Activated naive CD4-positive, alpha-beta T cell treated with anti-CD3 and anti-CD28 coated beads for 36 hours (primary cell): ENCODE results near the gene ANAPC1. TPM values are rescaled to one million over a fixed set of nuclear protein-coding genes. Genes with fewer than 3 reads are reported as not detected.

Experiments used
- CTCF ChIA-PET: fragments of 350-600 bp; sonication (Branson Sonifier 250); formaldehyde crosslinking; loops from one replicate; lab custom pipeline; 2021; ENCODE audit warnings: antibody characterized with exemption; lab: Charles Lee
- DNase-seq: peaks from one replicate; pipeline ENCODE4 v3.0.0-alpha.2; 2020
- H3K27ac Mint-ChIP-seq: one replicate; pipeline ENCODE4 v1.8.0; 2021; ENCODE audit warnings: mild to moderate bottlenecking, mixed read lengths
- H3K27me3 Mint-ChIP-seq: one replicate; pipeline ENCODE4 v1.8.0; 2021; ENCODE audit warnings: low read depth, mixed read lengths
- H3K36me3 Mint-ChIP-seq: one replicate; pipeline ENCODE4 v1.8.0; 2021; ENCODE audit warnings: low read depth, mixed read lengths
- H3K4me1 Mint-ChIP-seq: one replicate; pipeline ENCODE4 v1.8.0; 2021; ENCODE audit warnings: low read depth, mixed read lengths
- H3K4me3 Mint-ChIP-seq: one replicate; pipeline ENCODE4 v1.8.0; 2021; ENCODE audit warnings: mild to moderate bottlenecking, moderate library complexity, mixed read lengths
- H3K9me3 Mint-ChIP-seq: one replicate; pipeline ENCODE4 v1.8.0; 2021; ENCODE audit warnings: mixed read lengths
- intact Hi-C: fragments of 100-400 bp; cut with micrococcal nuclease; formaldehyde crosslinking; loops from one replicate; pipeline ENCODE4 v1.15.1; 2023
- total RNA-seq, 2 experiments: library from RNA; stranded (reverse); gene quantifications; one replicate each; pipeline ENCODE4 v1.2.3, GENCODE V29; 2021

The ANAPC1 gene
- 100 to 1,000 TPM in 1 of 2 experiments, 10 to 100 TPM in 1; 92.5 to 104 TPM for total RNA-seq

DNA sequence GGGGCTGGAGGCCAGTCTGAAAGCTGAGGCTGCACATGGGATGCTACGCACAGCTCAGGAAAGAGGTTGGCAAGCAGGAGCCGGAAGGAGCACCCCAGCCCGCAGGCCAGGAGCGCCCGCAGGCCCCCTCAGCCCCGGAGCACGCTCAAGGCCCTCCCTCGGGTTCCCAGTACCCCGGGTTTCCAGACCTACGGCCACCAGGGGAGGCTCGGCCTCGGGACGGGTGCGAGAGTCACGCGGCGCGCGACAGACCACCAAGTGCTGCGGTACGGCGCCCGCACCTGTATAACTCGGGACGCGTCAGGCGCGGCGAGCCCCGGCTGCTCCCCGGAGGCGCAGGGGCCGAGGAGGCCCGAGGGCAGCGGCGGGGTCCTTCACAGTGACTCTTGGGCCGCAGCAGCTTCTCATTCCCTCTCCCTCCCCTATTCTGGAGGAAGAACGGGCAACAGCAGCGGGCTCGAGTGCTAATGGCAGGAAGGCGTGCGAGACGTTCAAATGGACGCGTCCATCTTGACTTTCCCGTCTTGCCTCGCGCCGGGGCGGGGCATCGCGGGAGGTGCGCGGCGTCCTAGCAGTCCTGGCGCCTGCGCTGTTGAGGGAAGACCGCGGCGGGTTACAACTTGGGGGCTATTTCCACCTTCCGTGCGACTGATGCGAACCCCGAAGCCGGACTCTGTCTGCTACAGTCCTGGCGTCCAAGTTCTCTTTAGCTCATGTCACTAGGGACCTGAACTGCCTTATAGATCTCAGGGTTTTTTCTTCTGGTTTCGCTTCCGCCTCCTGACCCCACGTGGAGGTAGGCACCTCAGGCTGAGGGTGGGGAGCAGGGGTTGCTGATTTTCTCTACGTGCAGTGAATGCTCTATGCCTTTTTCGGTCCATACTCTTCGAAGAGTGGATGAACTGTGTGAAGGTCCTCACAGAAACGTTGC is at the start of gene ANAPC1:
TSS of gene ANAPC1 (minus strand) at position 533 of the 931 bp plus-strand sequence. CDS start 3,368 bp downstream, outside the sequence.
- peak; percentile 88 for DNase-seq
- Mint-ChIP-seq H3K36me3 (peaks cover 7% of the 10 kb centered on the region), H3K27me3 (no peaks in the 10 kb centered on the region), H3K9me3 (no peaks in the 10 kb centered on the region), H3K27ac (peak within 1 kb of the TSS; percentile 92), H3K4me1 (peaks cover 16% of the 10 kb centered on the region), H3K4me3 (peak within 1 kb of the TSS; percentile 98)
- CTCF ChIA-PET, result interaction anchor here (0.6 to 2.2 kb wide), 8 partner anchors 14 to 849 kb away, joined by 3 to 4 read pairs (median 3); partner anchors contain the start of gene ZC3H8
- intact Hi-C loops, result loop anchor here (1.0 to 10.0 kb wide), 9 partner anchors 13 to 700 kb away; partner anchors contain the start of genes CHCHD5, POLR1B, RGPD8 and TMEM87B

DNA sequence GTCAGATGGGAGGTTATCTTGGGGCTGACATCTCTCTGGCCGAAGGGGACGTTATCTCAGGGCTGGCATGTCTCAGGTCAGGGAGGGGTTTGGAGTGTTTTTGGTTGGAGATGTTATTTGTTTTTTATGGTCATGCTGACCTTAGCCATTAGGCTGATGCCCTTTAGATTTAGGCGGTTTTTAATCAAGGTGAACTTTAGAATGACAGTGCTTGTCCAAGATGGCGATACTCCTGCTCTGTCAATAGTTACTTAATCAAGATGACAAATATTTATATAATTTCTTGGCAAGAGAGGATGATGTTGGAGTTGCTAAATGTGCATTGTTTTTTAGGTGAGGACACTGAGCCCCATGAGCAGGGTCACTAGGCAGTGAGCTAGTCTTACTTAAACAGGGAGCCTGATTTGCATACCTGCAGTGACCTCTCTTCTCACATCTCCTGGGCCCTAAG is 48.9 kb upstream of the ANAPC1 start:
- H3K4me3 Mint-ChIP-seq, result no peak overlapping the region
- no peaks in the 10 kb centered on the region for H3K9me3 Mint-ChIP-seq
- H3K27me3 Mint-ChIP-seq, result no peaks in the 10 kb centered on the region
- H3K36me3 Mint-ChIP-seq, result no peaks in the 10 kb centered on the region
- intact Hi-C loops, result no loop called here
- DNase-seq, result no peak
- H3K27ac Mint-ChIP-seq, result no peak overlapping the region
- peaks cover 15% of the 10 kb centered on the region for H3K4me1 Mint-ChIP-seq
- CTCF ChIA-PET, result no interaction called here

DNA sequence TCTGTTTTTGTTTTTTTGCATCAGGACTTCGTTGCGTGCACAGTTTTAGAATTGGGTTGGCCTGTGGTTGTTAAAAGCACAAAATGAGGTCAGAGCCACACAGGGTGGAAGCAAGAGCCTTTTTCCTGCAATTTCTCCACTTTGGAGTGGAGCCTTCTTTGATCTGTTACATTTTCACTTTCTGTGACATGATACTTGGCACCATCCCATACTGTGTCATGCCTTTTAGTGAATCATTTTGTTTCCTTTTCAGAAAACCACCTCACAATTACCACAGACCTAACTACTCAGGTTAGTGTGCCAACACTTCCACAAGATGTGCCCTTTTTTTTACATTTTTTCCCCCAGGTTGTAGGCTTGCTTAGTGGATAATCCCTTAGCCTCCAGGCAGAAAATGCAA is 46.9 kb upstream of the ANAPC1 start:
- CTCF ChIA-PET, result no interaction called here
- Mint-ChIP-seq H3K4me1 (peaks cover 15% of the 10 kb centered on the region), H3K27me3 (no peaks in the 10 kb centered on the region), H3K4me3 (no peak overlapping the region), H3K36me3 (no peaks in the 10 kb centered on the region), H3K9me3 (no peaks in the 10 kb centered on the region), H3K27ac (peak overlapping the region; percentile 3)
- intact Hi-C loops, result loop anchor here (2.0 kb wide), 2 partner anchors 24 to 52 kb away; no protein-coding TSS in a partner anchor
- peak; percentile 62 for DNase-seq

- intact Hi-C loops, result loop anchor here (2.0 kb wide), 2 partner anchors 24 to 52 kb away; no protein-coding TSS in a partner anchor
- H3K36me3 Mint-ChIP-seq, result no peaks in the 10 kb centered on the region
- H3K4me1 Mint-ChIP-seq, result peaks cover 15% of the 10 kb centered on the region
- CTCF ChIA-PET, result no interaction called here
- no peak for DNase-seq
- H3K4me3 Mint-ChIP-seq, result no peak overlapping the region
- no peaks in the 10 kb centered on the region for H3K27me3 Mint-ChIP-seq
- H3K27ac Mint-ChIP-seq, result peak overlapping the region; percentile 3
- H3K9me3 Mint-ChIP-seq, result no peaks in the 10 kb centered on the region
These were observed 46.4 kb upstream of the ANAPC1 start for GRCh38 chr2:111930409-111930808.

DNA sequence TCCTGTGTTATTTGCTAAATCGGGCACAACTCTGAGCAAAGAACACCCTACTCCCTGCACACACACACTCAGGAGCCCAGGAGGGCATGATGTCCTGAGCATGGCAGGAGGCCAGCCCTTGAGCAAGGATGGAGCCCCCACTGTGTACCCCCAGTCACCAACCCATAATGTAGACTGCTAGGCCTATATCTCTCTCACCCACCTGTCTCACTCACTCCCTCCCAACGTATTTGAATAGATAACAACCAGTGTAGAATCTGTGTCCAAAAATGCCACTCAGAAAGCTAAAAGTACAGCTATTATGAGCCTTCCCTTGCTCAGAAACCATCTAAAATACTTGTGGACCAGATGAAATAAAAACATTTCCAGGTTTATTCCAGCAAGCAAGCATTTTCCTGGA is 43.7 kb upstream of the ANAPC1 start:
- H3K27me3 Mint-ChIP-seq, result no peaks in the 10 kb centered on the region
- H3K36me3 Mint-ChIP-seq, result no peaks in the 10 kb centered on the region
- no peak overlapping the region for H3K4me3 Mint-ChIP-seq
- CTCF ChIA-PET, result no interaction called here
- DNase-seq, result no peak
- H3K9me3 Mint-ChIP-seq, result no peaks in the 10 kb centered on the region
- H3K4me1 Mint-ChIP-seq, result peaks cover 15% of the 10 kb centered on the region
- H3K27ac Mint-ChIP-seq, result no peak overlapping the region
- intact Hi-C loops, result no loop called here

- no peaks in the 10 kb centered on the region for H3K36me3 Mint-ChIP-seq
- H3K4me1 Mint-ChIP-seq, result no peaks in the 10 kb centered on the region
- no peak overlapping the region for H3K27ac Mint-ChIP-seq
- no peak overlapping the region for H3K4me3 Mint-ChIP-seq
- CTCF ChIA-PET, result interaction anchor here (1.0 kb wide), 1 partner anchor 30 kb away, joined by 3 read pairs; no protein-coding TSS in a partner anchor
- no peaks in the 10 kb centered on the region for H3K9me3 Mint-ChIP-seq
- no peak for DNase-seq
- no peaks in the 10 kb centered on the region for H3K27me3 Mint-ChIP-seq
- intact Hi-C loops, result no loop called here
These were observed 40.7 kb upstream of the ANAPC1 start for GRCh38 chr2:111924617-111925107.

DNA sequence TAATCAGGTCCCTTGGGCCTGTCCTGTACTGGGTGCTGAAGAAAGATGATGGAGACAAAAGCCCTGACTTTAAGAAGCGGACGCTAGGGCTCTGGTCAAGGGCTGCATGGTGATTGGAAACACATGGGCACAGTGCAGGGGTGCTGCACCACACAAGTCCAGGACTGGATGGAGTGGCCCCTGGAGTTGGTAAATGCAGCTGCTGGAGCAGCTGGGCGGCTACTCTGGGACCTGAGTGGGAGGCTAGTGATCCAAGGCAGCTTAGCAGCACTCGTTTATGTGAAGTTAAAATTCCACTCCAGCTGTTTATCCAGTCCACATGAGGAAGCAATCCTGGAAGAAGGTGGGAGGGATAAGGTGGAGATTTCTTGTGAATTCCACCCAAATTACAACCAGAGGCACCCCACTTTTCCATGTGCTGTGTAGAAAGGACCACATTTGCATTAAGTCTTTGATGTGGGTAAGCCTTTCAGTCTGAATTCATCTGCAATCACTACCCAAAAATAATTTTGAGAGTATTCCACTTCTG is 39.3 kb upstream of the ANAPC1 start:
- H3K4me1 Mint-ChIP-seq, result no peaks in the 10 kb centered on the region
- H3K9me3 Mint-ChIP-seq, result no peaks in the 10 kb centered on the region
- no peaks in the 10 kb centered on the region for H3K27me3 Mint-ChIP-seq
- H3K36me3 Mint-ChIP-seq, result no peaks in the 10 kb centered on the region
- H3K4me3 Mint-ChIP-seq, result no peak overlapping the region
- no peak for DNase-seq
- CTCF ChIA-PET, result no interaction called here
- H3K27ac Mint-ChIP-seq, result no peak overlapping the region
- intact Hi-C loops, result no loop called here

- CTCF ChIA-PET, result interaction anchor here (0.8 kb wide), 1 partner anchor 14 kb away, joined by 3 read pairs; no protein-coding TSS in a partner anchor
- Mint-ChIP-seq H3K9me3 (no peaks in the 10 kb centered on the region), H3K27ac (no peak overlapping the region), H3K36me3 (no peaks in the 10 kb centered on the region), H3K4me3 (no peak overlapping the region), H3K4me1 (no peaks in the 10 kb centered on the region), H3K27me3 (no peaks in the 10 kb centered on the region)
- intact Hi-C loops, result no loop called here
- no peak for DNase-seq
These were observed 36.0 kb upstream of the ANAPC1 start for GRCh38 chr2:111919794-111920608.

- no peak for DNase-seq
- Mint-ChIP-seq H3K4me1 (no peaks in the 10 kb centered on the region), H3K9me3 (no peaks in the 10 kb centered on the region), H3K27me3 (no peaks in the 10 kb centered on the region), H3K4me3 (no peak overlapping the region), H3K27ac (no peak overlapping the region), H3K36me3 (no peaks in the 10 kb centered on the region)
- intact Hi-C loops, result no loop called here
- CTCF ChIA-PET, result no interaction called here
These were observed 35.4 kb upstream of the ANAPC1 start for GRCh38 chr2:111919365-111919764.

DNA sequence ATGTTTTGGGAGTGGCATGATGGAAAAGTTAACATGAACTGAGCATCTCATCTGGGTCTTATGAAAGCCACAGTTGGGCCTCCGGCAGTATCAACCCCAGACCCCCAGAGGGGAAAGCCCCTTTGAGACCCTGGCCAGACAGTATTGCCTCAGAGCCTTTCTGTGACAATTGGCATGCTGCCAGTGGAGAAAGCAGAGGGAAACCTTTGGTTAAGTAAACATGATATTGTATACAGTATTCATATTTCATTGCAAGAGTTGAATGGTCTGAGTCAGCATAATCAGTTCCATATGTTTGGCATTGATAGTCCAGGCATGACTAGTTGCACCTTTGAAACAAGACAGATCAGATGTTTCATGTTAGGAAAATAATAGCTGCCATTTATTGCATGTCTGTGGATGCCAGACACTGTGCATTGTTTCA is 34.4 kb upstream of the ANAPC1 start:
- Mint-ChIP-seq H3K27ac (no peak overlapping the region), H3K9me3 (no peaks in the 10 kb centered on the region), H3K36me3 (no peaks in the 10 kb centered on the region), H3K4me3 (no peak overlapping the region), H3K4me1 (no peaks in the 10 kb centered on the region), H3K27me3 (no peaks in the 10 kb centered on the region)
- intact Hi-C loops, result no loop called here
- no peak for DNase-seq
- CTCF ChIA-PET, result interaction anchor here (0.6 kb wide), 2 partner anchors 10 to 767 kb away, joined by 3 read pairs; no protein-coding TSS in a partner anchor

DNA sequence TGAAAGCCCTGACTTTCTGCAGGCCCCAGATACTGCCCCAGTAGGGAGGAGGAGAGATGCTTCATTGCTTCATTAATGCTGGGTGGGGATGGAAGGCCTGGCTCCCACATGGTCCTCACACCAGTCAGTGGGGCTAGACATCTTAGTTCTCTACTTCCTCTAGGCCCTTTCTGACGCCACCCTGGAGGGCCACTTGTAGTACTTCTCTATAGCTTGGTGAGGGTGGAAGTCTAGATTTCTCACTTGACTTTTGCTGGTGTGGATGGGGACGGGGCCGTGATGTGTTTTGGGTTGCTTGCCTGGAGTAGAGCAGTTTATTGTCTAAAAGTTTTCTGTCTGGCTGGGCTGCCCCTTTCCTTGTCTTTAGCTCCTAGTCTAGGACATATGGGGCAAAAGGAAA is 33.1 kb upstream of the ANAPC1 start:
- H3K27ac Mint-ChIP-seq, result no peak overlapping the region
- H3K36me3 Mint-ChIP-seq, result no peaks in the 10 kb centered on the region
- no peaks in the 10 kb centered on the region for H3K4me1 Mint-ChIP-seq
- H3K27me3 Mint-ChIP-seq, result no peaks in the 10 kb centered on the region
- intact Hi-C loops, result no loop called here
- no peak overlapping the region for H3K4me3 Mint-ChIP-seq
- DNase-seq, result no peak
- H3K9me3 Mint-ChIP-seq, result no peaks in the 10 kb centered on the region
- CTCF ChIA-PET, result no interaction called here

DNA sequence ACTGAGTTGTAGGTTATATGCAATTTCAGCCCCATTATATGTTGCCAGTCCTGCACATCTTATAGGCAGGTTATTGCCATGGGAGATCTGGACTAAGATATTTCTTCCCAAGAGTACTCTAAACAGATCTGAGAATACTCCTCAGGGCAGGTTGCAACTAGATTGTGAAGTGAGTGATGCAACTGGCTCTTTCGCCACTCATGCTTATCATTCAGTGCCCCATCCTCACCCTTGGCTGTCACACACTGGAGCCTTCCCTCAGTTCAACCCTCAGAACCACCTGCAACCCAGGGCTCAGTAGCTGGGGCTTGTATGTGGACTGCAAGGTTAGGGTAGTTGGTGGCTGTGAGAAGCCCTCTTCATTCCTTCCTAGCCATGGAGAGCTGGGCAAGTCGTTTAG is 28.6 kb upstream of the ANAPC1 start:
- Mint-ChIP-seq H3K4me3 (no peak overlapping the region), H3K4me1 (no peaks in the 10 kb centered on the region)
- CTCF ChIA-PET, result no interaction called here

More for the DNA sequence above, 28.6 kb upstream of the ANAPC1 start:
- Mint-ChIP-seq H3K27ac (no peak overlapping the region), H3K9me3 (no peaks in the 10 kb centered on the region), H3K27me3 (no peaks in the 10 kb centered on the region), H3K36me3 (no peaks in the 10 kb centered on the region)
- no peak for DNase-seq
- intact Hi-C loops, result no loop called here
